HepG2 (cell line): ENCODE data around the gene SLC22A12. TPM values are rescaled to one million over a fixed set of nuclear protein-coding genes. Genes with fewer than 3 reads are reported as not detected.
A peak's percentile ranks its signal among the peaks of the same experiment; 100 is the strongest.

Experiments
- ATAC-seq: fragments of 200-7000 bp; cut with Tn5 transposase; 3 replicates; pipeline ENCODE4 v1.9.1; 2020; ENCODE audit warnings: mild to moderate bottlenecking, moderate library complexity
- BruUV-seq: library from RNA; stranded (reverse); fragments of 400-500 nt; replicated peaks from 2 replicates; lab custom pipeline; 2021; lab: Mats Ljungman, UMichigan
- CTCF ChIA-PET: fragments of 300-600 bp; formaldehyde crosslinking; extraction: SDS; loops from one replicate; lab custom pipeline; 2021; ENCODE audit warnings: low total read pairs, inconsistent platforms, low intra/inter-chr PET ratio; lab: Yijun Ruan, JAX
- POLR2A ChIA-PET: fragments of 350-600 bp; sonication (Branson Sonifier 250); formaldehyde crosslinking; loops from one replicate; lab custom pipeline; 2020; ENCODE audit warnings: antibody characterized with exemption, inconsistent platforms; lab: Yijun Ruan, JAX
- DNase-seq: peaks from one replicate; pipeline ENCODE4 v3.0.0-alpha.2; 2015; ENCODE audit warnings: low spot score
- FAIRE-seq: peaks from 3 replicates; lab custom pipeline; 2011; peaks lifted over from hg19 to GRCh38; lab: Jason Lieb, UNC
- H2AFZ ChIP-seq: one replicate; pipeline ENCODE4 v1.6.1; 2011; ENCODE audit warnings: low read length, inconsistent platforms
- H3K27ac ChIP-seq: fragments of 300-600 bp; 3 replicates; pipeline ENCODE4 v1.8.0; 2011; ENCODE audit warnings: mixed run types, mild to moderate bottlenecking, mixed read lengths, low read length, inconsistent platforms; ENCODE audit not compliant: insufficient read depth; ENCODE audit errors: extremely low read length
- H3K27me3 ChIP-seq, 2 experiments: fragments of 200-600 bp in 1 of 2; 2 replicates in 1 of 2; 3 replicates in 1 of 2; pipeline versions ENCODE4 v1.6.0 to v1.8.0; 2011; ENCODE audit warnings: low read length in 2 of 2, mild to moderate bottlenecking in 2 of 2, moderate library complexity in 2 of 2, inconsistent platforms in 1 of 2; ENCODE audit not compliant: insufficient read depth in 2 of 2, control insufficient read depth in 1 of 2
- H3K36me3 ChIP-seq, 2 experiments: fragments of 200-600 bp in 1 of 2; replicated peaks in 1 of 2; 2 replicates in 1 of 2; 3 replicates in 1 of 2; pipeline versions ENCODE4 v1.5.1 to v1.8.0; 2011; ENCODE audit warnings: low read length in 2 of 2, inconsistent platforms in 1 of 2; ENCODE audit not compliant: insufficient read depth in 2 of 2, control insufficient read depth in 1 of 2
- H3K4me1 ChIP-seq: 2 replicates; pipeline ENCODE4 v1.5.1; 2012; ENCODE audit warnings: low read length, inconsistent platforms; ENCODE audit not compliant: insufficient read depth
- H3K4me2 ChIP-seq: 2 replicates; pipeline ENCODE4 v1.6.0; 2011; ENCODE audit warnings: low read depth, low read length, inconsistent platforms
- H3K4me3 ChIP-seq, 3 experiments: fragments of 200-600 bp in 1 of 3; sonication (generic), shearing (Covaris generic) in 1 of 3; replicated peaks in 1 of 3; 2 replicates each; pipeline ENCODE4 v1.5.1; 2011 to 2016; ENCODE audit warnings: low read length in 3 of 3, inconsistent platforms in 2 of 3, low read depth in 2 of 3, mild to moderate bottlenecking in 2 of 3, control low read depth in 1 of 3, mixed read lengths in 1 of 3; ENCODE audit not compliant: insufficient read depth in 1 of 3
- H3K79me2 ChIP-seq: one replicate; pipeline ENCODE4 v1.6.1; 2011; ENCODE audit warnings: low read length, inconsistent platforms; ENCODE audit not compliant: insufficient read depth
- H3K9ac ChIP-seq: 2 replicates; pipeline ENCODE4 v1.6.0; 2011; ENCODE audit warnings: mild to moderate bottlenecking, low read depth, low read length, inconsistent platforms; ENCODE audit not compliant: insufficient read depth
- H3K9me3 ChIP-seq: 2 replicates; pipeline ENCODE4 v1.5.1; 2012; ENCODE audit warnings: mild to moderate bottlenecking, low read length
- H4K20me1 ChIP-seq: 2 replicates; pipeline ENCODE4 v1.6.0; 2011; ENCODE audit warnings: inconsistent platforms, mild to moderate bottlenecking, low read length, moderate library complexity; ENCODE audit not compliant: insufficient read depth
- CBFB ChIP-seq: sonication (generic); formaldehyde crosslinking; IDR thresholded peaks from 2 replicates; pipeline ENCODE4 v1.4.0; 2020; ENCODE audit warnings: missing genetic modification reagents
- CCDC6 ChIP-seq: sonication (generic); formaldehyde crosslinking; IDR thresholded peaks from 2 replicates; pipeline ENCODE4 v1.8.1; 2022; ENCODE audit warnings: mild to moderate bottlenecking, missing genetic modification reagents, moderate library complexity
- FOXK1 ChIP-seq: sonication (generic); formaldehyde crosslinking; IDR thresholded peaks from 2 replicates; pipeline ENCODE4 v1.4.0; 2020; ENCODE audit warnings: low read depth, missing genetic modification reagents, borderline replicate concordance
- KLF11 ChIP-seq: IDR thresholded peaks from 2 replicates; pipeline ENCODE4 v1.6.1; 2016; ENCODE audit warnings: missing compliant biosample characterization
- MTF1 ChIP-seq: sonication (generic); formaldehyde crosslinking; IDR thresholded peaks from 2 replicates; pipeline ENCODE4 v1.5.0; 2020; ENCODE audit warnings: missing genetic modification reagents
- POGK ChIP-seq: sonication (generic); formaldehyde crosslinking; conservative IDR thresholded peaks from 2 replicates; pipeline ENCODE4 v1.8.0; 2022; ENCODE audit warnings: mild to moderate bottlenecking, moderate library complexity, missing genetic modification reagents
- RARA ChIP-seq: IDR thresholded peaks from 2 replicates; pipeline ENCODE4 v1.6.1; 2016; ENCODE audit warnings: missing genetic modification reagents, missing compliant biosample characterization
- RORA ChIP-seq: sonication (generic); formaldehyde crosslinking; IDR thresholded peaks from 2 replicates; pipeline ENCODE4 v1.5.0; 2020; ENCODE audit warnings: mild to moderate bottlenecking, missing genetic modification reagents, moderate library complexity
- SIN3B ChIP-seq: fragments of 150-350 bp; IDR thresholded peaks from 2 replicates; pipeline ENCODE4 v1.6.1; 2014; ENCODE audit warnings: low read length
- ZFY ChIP-seq: sonication (generic); formaldehyde crosslinking; IDR thresholded peaks from 2 replicates; pipeline ENCODE4 v1.4.0; 2020; ENCODE audit warnings: missing genetic modification reagents
- ZNF12 ChIP-seq: sonication (generic); formaldehyde crosslinking; IDR thresholded peaks from 2 replicates; pipeline ENCODE4 v1.5.0; 2020; ENCODE audit warnings: missing genetic modification reagents
- ZNF720 ChIP-seq: sonication (generic); formaldehyde crosslinking; IDR thresholded peaks from 2 replicates; pipeline ENCODE4 v1.4.0; 2020; ENCODE audit warnings: missing genetic modification reagents
- WGBS: methylation state at CpG from one replicate; pipeline ENCODE4 v1.1.6; 2017; ENCODE audit warnings: low lambda C conversion rate; 5-methylcytosine and 5-hydroxymethylcytosine counted together
- in situ Hi-C: cut with HindIII; loops from 2 replicates; pipeline ENCODE4 v1.10.0; 2017; ENCODE audit warnings: low pct_unique_long_range_greater_than_20kb; ENCODE audit not compliant: extremely low pct_ligation_motif_present
- intact Hi-C: fragments of 100-400 bp; cut with micrococcal nuclease; formaldehyde crosslinking; loops from one replicate; pipeline ENCODE4 v1.10.0; 2022; ENCODE audit not compliant: unreplicated experiment
- polyA plus RNA-seq, 8 experiments: library from polyadenylated mRNA; depleted of rRNA in 3 of 8; stranded (reverse) in 7 of 8; unstranded in 1 of 8; fragments of >200 nt; fragmentation: Illumina TruSeq in 4 of 8; extraction: Trizol in 4 of 8; gene quantifications; 2 replicates each; pipeline versions ENCODE4 v1.2.1 to v1.2.3, GENCODE V29; 2011 to 2016; ENCODE audit warnings: low read depth in 4 of 8, missing spikeins in 1 of 8, mixed read lengths in 1 of 8; ENCODE audit not compliant: insufficient read depth in 1 of 8
- total RNA-seq, 5 experiments: library from RNA; depleted of rRNA; stranded (reverse); fragments of >200 nt; fragmentation: Illumina TruSeq; extraction: Trizol; gene quantifications; 2 replicates each; pipeline ENCODE4 v1.2.3, GENCODE V29; 2016; ENCODE audit warnings: low read depth in 1 of 5

The SLC22A12 gene
- total and polyA plus RNA-seq, 2 of the 13 experiments (the other 11 are each of a cell fraction or from before 2014, with no cell fraction given) = not detected

- TF ChIP-seq FOXK1 (CRISPR knock-in tag) (no peak), ZFY (CRISPR knock-in tag) (no peak), KLF11 (no peak), ZNF12 (CRISPR knock-in tag) (no peak), SIN3B (no peak), RORA (CRISPR knock-in tag) (no peak)
Observed at GRCh38 chr11:64577202-64577601, 13.8 kb upstream of the SLC22A12 start (continued).

GRCh38 chr11:64580412-64580811 lies 10.6 kb upstream of the SLC22A12 start:
- in situ Hi-C loops = no loop called here
- FAIRE-seq = no peak
- H3K36me3 ChIP-seq = no peaks in the 10 kb centered on the region
- TF ChIP-seq MTF1 (CRISPR knock-in tag) = peak; percentile 67; the same call in 1 of the 2 replicates
- no peak for TF ChIP-seq POGK (CRISPR knock-in tag)
- no peak for TF ChIP-seq RARA (CRISPR knock-in tag)
- TF ChIP-seq ZNF720 = no peak
- TF ChIP-seq CBFB (CRISPR knock-in tag) = no peak
- no peak for TF ChIP-seq CCDC6 (CRISPR knock-in tag)
- TF ChIP-seq, all 625 proteins: peak for 1
- ChIA-PET CTCF (no interaction called here), POLR2A (interaction anchor here (1.4 to 1.7 kb wide), 2 partner anchors 9 to 14 kb away, joined by 5 read pairs; no protein-coding TSS in a partner anchor)
- no peaks in the 10 kb centered on the region for H3K9me3 ChIP-seq
- no peaks in the 10 kb centered on the region for H4K20me1 ChIP-seq
- peaks cover 4 to 24% of the 10 kb centered on the region in 2 experiments; a peak in 3 of 5 replicates for H3K27me3 ChIP-seq
- H3K27ac ChIP-seq = no peak overlapping the region
- peaks cover 46% of the 10 kb centered on the region for H3K4me1 ChIP-seq
- H3K4me3 ChIP-seq = 0 out of 6 replicates have a peak overlapping the region, but pooled peaks of 1 of the 3 experiments have one; percentile 9
- DNase-seq (no peak), ATAC-seq (peak; percentile 48; the same call in 2 of the 3 replicates)
- peak overlapping the region; percentile 50 for H3K4me2 ChIP-seq
- 6% methylated on average over 5 of the region's 7 CpGs for WGBS
- BruUV-seq = no TSS peak
- no peaks in the 10 kb centered on the region for H3K79me2 ChIP-seq
- no peak overlapping the region for H3K9ac ChIP-seq
- H2AFZ ChIP-seq = no peak overlapping the region
- intact Hi-C loops = no loop called here
